A549 treated with CORT108297 at 1 μM for 4 hours (cell line): ENCODE measurements around the gene DCC. TPM values are rescaled to one million over a fixed set of nuclear protein-coding genes. Genes with fewer than 3 reads are reported as not detected.

Experiments
- total RNA-seq: library from RNA; stranded (reverse); fragments of 200-300 nt; extraction: Qiagen RNA extraction; gene quantifications from 5 replicates; pipeline ENCODE4 v1.2.3, GENCODE V29; 2022

Gene DCC
- not detected in 5 replicates for total RNA-seq

GRCh38 chr18:52339891-52340371 is at the start of gene DCC:
TSS of gene DCC (plus strand) at chr18:52340197. CDS start at chr18:52340788, 591 bp downstream.

